ENCODE measurements around the gene C7. TPM values are rescaled to one million over a fixed set of nuclear protein-coding genes. Genes with fewer than 3 reads are reported as not detected.

C7 gene
- total and polyA plus RNA-seq, 10 of the 15 experiments (the other 5 are each of a cell fraction or from before 2014, with no cell fraction given), result 0.90 TPM; not detected in 9

- ChIA-PET SMC1A (ENCODE audit: uncharacterized antibody, unreplicated experiment) (no interaction called here), CTCF (no interaction called here), POLR2A (no interaction called here), RAD21 (ENCODE audit: unreplicated experiment) (no interaction called here)
- Histone ChIP-seq H3K79me2 (ENCODE audit: control insufficient read depth, insufficient read depth, low read length) (no peaks in the 10 kb centered on the region), H3K4me3 (no peak overlapping the region), H3K4me1 (ENCODE audit: control insufficient read depth, insufficient read depth, low read length) (no peaks in the 10 kb centered on the region), H3K9me3 (replicated peaks; ENCODE audit: control insufficient read depth, insufficient read depth, low read length) (no peaks in the 10 kb centered on the region), H3K9ac (ENCODE audit: control insufficient read depth, insufficient read depth, low read length) (no peak overlapping the region), H3K4me2 (ENCODE audit: control insufficient read depth, insufficient read depth) (no peak overlapping the region), H3K27me3 (replicated peaks in 1 of 2; ENCODE audit: control insufficient read depth in 2 of 2, insufficient read depth in 2 of 2, low read length in 1 of 2) (no peaks in the 10 kb centered on the region; a peak in 1 of 4 replicates), H2AFZ (ENCODE audit: control insufficient read depth, low read depth, low read length) (no peak overlapping the region), H3K36me3 (ENCODE audit: control insufficient read depth in 2 of 2, insufficient read depth in 2 of 2, low read length in 1 of 2) (no peaks in the 10 kb centered on the region), H3K27ac (ENCODE audit: control insufficient read depth, insufficient read depth) (no peak overlapping the region), H4K20me1 (ENCODE audit: control insufficient read depth, insufficient read depth) (no peaks in the 10 kb centered on the region)
- FAIRE-seq (no peak), DNase-seq (ENCODE audit: low read depth, low spot score) (no peak), ATAC-seq (no peak)
- WGBS (ENCODE audit: insufficient coverage, insufficient replicate concordance, low lambda C conversion rate, missing lambda C conversion rate), result 63% methylated on average over 8 of the region's 8 CpGs
- TF ChIP-seq MAX (IDR thresholded peaks at IDR 0.05; ENCODE audit: low read depth, low read length) (no peak), CREB1 (IDR thresholded peaks at IDR 0.05; ENCODE audit: low read depth) (no peak), HDAC6 (IDR thresholded peaks at IDR 0.05; ENCODE audit: unreplicated experiment) (no peak), MTA3 (IDR thresholded peaks at IDR 0.05; ENCODE audit: borderline replicate concordance, low read length) (no peak), BCL3 (IDR thresholded peaks at IDR 0.05; ENCODE audit: borderline replicate concordance, insufficient read depth, low read depth, low read length, poor library complexity, severe bottlenecking) (no peak), RCOR1 (conservative IDR thresholded peaks at IDR 0.05; ENCODE audit: low read depth, low read length) (no peak), TCF7 (IDR thresholded peaks at IDR 0.05; ENCODE audit: borderline replicate concordance) (no peak), SREBF2 (IDR thresholded peaks at IDR 0.05; ENCODE audit: low read length) (no peak), POLR2A (IDR thresholded peaks at IDR 0.05; ENCODE audit: low read depth, low read length) (no peak), SREBF1 (IDR thresholded peaks at IDR 0.05; ENCODE audit: low read length) (no peak), RB1 (IDR thresholded peaks at IDR 0.05; ENCODE audit: borderline replicate concordance) (no peak), NRF1 (conservative IDR thresholded peaks at IDR 0.05; ENCODE audit: low read depth, low read length) (no peak)
- TF ChIP-seq, protein P1, sequence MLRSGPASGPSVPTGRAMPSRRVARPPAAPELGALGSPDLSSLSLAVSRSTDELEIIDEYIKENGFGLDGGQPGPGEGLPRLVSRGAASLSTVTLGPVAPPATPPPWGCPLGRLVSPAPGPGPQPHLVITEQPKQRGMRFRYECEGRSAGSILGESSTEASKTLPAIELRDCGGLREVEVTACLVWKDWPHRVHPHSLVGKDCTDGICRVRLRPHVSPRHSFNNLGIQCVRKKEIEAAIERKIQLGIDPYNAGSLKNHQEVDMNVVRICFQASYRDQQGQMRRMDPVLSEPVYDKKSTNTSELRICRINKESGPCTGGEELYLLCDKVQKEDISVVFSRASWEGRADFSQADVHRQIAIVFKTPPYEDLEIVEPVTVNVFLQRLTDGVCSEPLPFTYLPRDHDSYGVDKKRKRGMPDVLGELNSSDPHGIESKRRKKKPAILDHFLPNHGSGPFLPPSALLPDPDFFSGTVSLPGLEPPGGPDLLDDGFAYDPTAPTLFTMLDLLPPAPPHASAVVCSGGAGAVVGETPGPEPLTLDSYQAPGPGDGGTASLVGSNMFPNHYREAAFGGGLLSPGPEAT (IDR thresholded peaks at IDR 0.05; ENCODE audit: low read depth), result no peak
- TF ChIP-seq, protein P2, sequence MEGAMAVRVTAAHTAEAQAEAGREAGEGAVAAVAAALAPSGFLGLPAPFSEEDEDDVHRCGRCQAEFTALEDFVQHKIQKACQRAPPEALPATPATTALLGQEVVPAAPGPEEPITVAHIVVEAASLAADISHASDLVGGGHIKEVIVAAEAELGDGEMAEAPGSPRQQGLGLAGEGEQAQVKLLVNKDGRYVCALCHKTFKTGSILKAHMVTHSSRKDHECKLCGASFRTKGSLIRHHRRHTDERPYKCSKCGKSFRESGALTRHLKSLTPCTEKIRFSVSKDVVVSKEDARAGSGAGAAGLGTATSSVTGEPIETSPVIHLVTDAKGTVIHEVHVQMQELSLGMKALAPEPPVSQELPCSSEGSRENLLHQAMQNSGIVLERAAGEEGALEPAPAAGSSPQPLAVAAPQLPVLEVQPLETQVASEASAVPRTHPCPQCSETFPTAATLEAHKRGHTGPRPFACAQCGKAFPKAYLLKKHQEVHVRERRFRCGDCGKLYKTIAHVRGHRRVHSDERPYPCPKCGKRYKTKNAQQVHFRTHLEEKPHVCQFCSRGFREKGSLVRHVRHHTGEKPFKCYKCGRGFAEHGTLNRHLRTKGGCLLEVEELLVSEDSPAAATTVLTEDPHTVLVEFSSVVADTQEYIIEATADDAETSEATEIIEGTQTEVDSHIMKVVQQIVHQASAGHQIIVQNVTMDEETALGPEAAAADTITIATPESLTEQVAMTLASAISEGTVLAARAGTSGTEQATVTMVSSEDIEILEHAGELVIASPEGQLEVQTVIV (IDR thresholded peaks at IDR 0.05; ENCODE audit: borderline replicate concordance, partially characterized antibody), result no peak
- BruUV-seq (replicated peaks), result no TSS peak
- intact Hi-C loops (cut with micrococcal nuclease; ENCODE audit: unreplicated experiment), result no loop called here
- in situ Hi-C loops (cut with MboI), result no loop called here
These were observed 79.6 kb downstream of the C7 start for GRCh38 chr5:40988746-40989510.
